NCI-H69 (cell line): Measurements from ENCODE around the gene SARNP.
A peak's percentile ranks its signal among the peaks of the same experiment; 100 is the strongest.
"Not testable (repeated sequence)": the region's sequence is repeated elsewhere in the genome, so short reads cannot be mapped to it uniquely, and the experiment has no call there.

ENCODE experiments used
- DNase-seq: peaks from one replicate; lab custom pipeline; 2025; lab: John Stamatoyannopoulos, UW

Gene SARNP

GRCh38 chr12:55797068-55797467, 20.5 kb downstream of the SARNP start:
- peak; percentile 55 for DNase-seq

DNA sequence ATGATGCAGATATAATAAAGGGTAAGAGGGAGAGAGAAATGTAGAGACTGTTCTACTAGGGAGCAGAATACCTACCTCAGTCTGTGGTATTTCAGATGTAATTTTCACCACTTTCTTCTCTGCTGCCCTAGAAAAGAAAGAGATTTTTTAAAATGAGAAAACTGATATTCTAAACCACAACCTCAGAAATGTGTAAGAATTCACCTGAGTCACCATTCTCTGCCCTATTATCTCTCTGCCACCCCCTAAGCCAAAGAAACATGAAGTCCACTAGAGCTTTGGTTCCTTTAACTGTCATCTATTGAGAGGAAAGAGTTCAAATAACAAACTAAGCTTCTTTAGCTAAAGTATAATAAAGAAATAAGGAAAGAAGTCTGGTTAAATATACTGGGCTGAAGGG, 21.6 kb downstream of the SARNP start:
- no peak for DNase-seq

DNA sequence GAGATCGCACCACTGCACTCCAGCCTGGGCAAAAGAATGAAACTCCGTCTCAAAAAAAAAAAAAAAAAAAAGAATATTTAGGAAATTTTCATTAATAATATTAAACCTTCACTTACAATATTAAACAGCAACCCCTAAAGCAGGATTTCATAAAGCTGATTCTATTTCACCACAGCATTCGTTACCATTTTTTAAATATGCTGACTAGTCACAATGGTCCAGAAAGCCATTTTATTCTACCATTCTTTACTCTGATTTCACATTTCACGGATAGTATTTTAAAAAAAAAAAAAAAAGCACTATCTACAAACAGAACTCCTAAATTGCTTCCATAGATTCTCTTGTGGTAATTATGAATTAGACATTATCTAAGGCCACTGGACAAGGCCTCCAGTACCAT, 27.6 kb downstream of the SARNP start:
- DNase-seq, result no peak

GRCh38 chr12:55789171-55789570, 28.4 kb downstream of the SARNP start:
- no peak for DNase-seq

GRCh38 chr12:55788546-55788945, 29.0 kb downstream of the SARNP start:
- DNase-seq, result no peak

DNA sequence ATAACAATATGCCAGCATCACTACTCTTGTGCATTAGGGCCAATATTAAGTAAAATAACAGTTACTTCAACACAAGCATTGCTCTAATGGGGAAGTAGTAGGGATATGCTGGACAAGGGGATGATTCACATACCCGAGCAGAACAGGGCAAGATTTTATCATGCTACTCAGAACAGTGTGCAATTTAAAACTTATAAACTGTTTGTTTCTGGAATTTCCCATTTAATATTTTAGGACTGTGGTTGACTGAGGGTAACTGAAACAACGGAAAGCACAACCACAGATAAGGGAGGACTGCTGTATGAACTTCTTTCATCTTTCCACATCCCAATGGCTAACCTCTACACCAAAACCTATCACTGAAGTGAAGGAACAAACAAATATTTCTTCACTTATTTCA, 36.8 kb downstream of the SARNP start:
- no peak for DNase-seq

- no peak for DNase-seq
These were observed 39.7 kb downstream of the SARNP start for GRCh38 chr12:55777856-55778255.

- DNase-seq, result no peak
These were observed 45.8 kb downstream of the SARNP start for GRCh38 chr12:55771736-55772135.

GRCh38 chr12:55767156-55767555, 50.4 kb downstream of the SARNP start:
- DNase-seq, result no peak

GRCh38 chr12:55765736-55766290, 51.7 kb downstream of the SARNP start:
- no peak for DNase-seq

GRCh38 chr12:55762646-55763045, 54.9 kb downstream of the SARNP start:
- peak; percentile 28 for DNase-seq

GRCh38 chr12:55760663-55761062, 56.9 kb downstream of the SARNP start:
- no peak for DNase-seq

DNA sequence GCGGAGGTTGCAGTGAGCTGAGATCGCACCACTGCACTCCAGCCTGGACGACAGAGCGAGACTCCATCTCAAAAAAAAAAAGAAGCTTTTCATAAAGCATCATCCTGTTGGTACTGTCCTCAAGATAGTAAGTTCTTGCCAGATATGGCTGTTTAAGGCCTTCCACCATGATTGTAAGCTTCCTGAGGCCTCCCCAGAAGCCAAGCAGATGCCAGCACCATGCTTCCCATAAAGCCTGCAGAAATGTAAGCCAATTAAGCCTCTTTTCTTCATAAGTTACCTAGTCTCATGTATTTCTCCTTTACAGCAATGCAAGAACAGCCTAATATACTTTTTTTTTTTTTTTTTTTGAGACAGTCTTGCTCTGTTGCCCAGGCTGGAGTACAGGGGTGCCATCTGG, 58.9 kb downstream of the SARNP start:
- DNase-seq, result not testable (repeated sequence)

DNA sequence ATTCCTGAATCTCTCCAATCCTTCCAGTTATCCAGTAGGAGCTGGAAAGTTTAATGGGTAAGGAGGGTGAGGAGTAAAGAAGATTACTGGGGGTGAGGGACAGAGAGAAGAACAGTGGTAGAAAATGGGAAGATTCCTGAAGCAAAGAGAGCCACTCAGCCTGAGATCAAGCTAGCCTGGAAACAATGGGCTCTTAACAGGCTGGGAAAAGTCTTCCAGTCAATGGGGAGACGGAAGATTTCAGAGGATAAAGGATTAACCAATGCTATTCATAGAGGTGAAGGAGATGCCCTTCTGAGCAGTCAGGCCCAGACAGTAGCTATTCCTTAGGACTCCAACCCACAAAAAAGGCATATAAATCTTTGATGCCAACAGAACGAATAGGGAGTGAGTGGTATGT, 59.8 kb downstream of the SARNP start:
- DNase-seq, result no peak

DNA sequence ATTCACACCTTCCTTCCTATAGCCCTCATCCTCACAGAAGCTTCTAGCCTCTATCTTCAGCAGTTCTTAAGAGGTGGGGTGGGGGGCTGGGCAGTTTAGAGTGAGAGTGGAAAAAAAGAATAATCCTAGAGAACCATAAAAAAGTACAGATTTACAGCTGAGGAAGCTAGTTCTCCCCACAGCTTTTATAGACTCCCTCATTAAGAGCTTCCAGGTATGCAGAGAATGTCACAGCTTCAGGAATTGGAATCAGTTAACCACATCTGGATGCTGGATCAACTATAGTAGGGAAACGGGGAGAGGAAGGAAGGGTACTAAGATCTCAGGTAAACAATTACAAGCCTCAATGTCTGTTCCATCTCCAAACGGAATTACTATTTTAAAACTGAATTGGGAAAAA, 62.3 kb downstream of the SARNP start:
- no peak for DNase-seq

- DNase-seq, result no peak
These were observed 69.1 kb downstream of the SARNP start for GRCh38 chr12:55748230-55748993.

GRCh38 chr12:55746913-55747231, 70.7 kb downstream of the SARNP start:
- no peak for DNase-seq

GRCh38 chr12:55746174-55746912, 71.2 kb downstream of the SARNP start:
- no peak for DNase-seq

DNA sequence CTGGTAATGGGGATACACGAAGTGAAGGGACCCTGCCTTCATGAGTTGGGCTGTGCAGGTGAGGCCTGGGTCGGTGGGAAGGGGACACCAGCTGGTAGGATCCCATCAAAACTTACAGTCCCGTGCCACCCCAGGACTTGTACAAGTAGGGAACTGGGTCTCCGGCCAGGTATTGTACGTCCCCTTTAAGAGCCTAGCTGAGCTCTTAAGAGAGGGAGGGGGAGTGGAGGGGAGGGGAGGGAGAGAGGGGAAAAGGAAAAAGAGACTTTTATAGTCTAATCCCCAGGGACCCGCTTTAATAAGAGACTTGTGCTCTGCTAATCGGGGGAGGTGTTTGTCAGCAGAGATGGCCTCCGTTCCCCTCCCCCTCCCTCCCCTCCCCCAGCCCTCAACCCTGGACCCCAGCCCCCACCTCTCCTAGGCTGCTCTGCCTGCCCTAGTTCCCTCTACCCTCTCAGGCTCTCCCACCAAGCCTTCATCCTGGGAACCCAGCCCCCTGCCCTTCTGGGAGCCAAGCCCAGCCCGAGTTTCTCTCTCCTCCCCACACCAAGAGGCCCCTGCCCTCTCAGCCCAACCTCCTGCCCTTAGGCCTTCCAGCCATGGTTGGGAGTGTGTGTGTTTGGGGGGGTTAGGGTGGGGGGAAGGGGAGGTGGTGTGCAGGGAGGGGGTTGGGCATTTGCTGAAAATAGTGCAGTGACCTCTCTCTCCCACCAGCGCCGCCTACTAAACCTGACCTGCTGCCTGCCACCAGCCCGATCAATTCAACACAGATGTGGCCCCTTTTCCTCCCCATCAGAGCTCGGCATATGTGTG, 72.0 kb downstream of the SARNP start:
- peak; percentile 97 for DNase-seq

GRCh38 chr12:55744340-55745030, 73.0 kb downstream of the SARNP start:
- peak; percentile 61 for DNase-seq

- DNase-seq, result peak; percentile 84
These were observed 73.9 kb downstream of the SARNP start for GRCh38 chr12:55743406-55744339.
